Measurements from ENCODE around the gene OXER1.

- TF ChIP-seq CTCF (IDR thresholded peaks at IDR 0.05) (no peak), POLR2A (IDR thresholded peaks at IDR 0.05) (no peak)
Measured at GRCh38 chr2:42769583-42770287, 5.8 kb upstream of the OXER1 start.

All from thyroid gland (tissue), 4 donors.